ENCODE data around the gene SNED1.

The SNED1 gene

DNA sequence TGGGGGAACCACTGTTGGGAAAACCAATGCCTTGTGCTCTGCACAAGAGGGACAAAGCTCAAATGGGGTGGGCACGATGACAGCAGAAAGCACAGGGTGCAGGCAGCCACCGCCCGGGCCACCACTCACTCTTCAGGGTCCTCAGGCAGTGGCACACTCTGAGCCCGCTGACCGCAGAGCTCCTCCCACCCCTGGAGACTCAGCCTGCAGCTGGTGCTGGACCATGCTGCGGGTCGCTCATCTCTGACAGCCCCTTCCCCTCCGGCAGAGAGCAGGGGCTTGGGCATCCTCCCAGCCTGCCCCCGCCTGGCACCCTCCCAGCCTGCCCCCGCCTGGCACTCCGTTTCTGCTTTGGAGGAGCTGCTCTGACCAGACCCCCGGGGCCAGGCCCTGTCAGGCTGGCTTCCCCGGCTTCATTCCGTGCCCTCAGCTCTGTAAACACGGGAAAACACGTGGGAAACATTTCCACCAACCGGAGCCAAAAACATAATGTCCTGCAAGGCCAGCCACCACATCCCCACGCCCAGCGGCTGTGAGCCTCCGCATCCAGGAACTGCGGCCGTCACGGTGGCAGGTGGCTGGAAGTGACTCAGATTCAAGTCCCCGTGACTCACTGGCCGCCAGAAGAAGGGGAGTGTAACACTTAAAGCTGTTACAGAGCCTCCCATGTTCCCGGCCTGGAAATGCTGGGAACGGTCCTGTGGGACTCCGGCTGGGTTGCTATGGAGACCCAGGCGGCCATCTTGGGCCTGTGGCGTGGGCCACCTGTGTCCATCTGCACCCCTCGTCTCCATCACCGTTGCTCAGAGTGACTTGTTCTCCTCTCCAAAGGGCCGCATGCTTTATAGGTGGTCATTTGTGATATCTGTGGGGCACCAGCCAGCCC, 6.8 kb upstream of the SNED1 start:
- POLR2A ChIA-PET: no interaction called here
- H3K4me3 ChIP-seq (ENCODE audit: low read depth, low read length): no peak overlapping the region
- DNase-seq (ENCODE audit: low read depth, low spot score): peak; percentile 23
- CTCF ChIA-PET: interaction anchor here (1.0 to 1.7 kb wide), 5 partner anchors 8 to 79 kb away, joined by 3 to 6 read pairs (median 5); no protein-coding TSS in a partner anchor
- TF ChIP-seq, protein P1, sequence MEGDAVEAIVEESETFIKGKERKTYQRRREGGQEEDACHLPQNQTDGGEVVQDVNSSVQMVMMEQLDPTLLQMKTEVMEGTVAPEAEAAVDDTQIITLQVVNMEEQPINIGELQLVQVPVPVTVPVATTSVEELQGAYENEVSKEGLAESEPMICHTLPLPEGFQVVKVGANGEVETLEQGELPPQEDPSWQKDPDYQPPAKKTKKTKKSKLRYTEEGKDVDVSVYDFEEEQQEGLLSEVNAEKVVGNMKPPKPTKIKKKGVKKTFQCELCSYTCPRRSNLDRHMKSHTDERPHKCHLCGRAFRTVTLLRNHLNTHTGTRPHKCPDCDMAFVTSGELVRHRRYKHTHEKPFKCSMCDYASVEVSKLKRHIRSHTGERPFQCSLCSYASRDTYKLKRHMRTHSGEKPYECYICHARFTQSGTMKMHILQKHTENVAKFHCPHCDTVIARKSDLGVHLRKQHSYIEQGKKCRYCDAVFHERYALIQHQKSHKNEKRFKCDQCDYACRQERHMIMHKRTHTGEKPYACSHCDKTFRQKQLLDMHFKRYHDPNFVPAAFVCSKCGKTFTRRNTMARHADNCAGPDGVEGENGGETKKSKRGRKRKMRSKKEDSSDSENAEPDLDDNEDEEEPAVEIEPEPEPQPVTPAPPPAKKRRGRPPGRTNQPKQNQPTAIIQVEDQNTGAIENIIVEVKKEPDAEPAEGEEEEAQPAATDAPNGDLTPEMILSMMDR (IDR thresholded peaks at IDR 0.05; ENCODE audit: insufficient read depth, low read length, missing control alignments): no peak

DNA sequence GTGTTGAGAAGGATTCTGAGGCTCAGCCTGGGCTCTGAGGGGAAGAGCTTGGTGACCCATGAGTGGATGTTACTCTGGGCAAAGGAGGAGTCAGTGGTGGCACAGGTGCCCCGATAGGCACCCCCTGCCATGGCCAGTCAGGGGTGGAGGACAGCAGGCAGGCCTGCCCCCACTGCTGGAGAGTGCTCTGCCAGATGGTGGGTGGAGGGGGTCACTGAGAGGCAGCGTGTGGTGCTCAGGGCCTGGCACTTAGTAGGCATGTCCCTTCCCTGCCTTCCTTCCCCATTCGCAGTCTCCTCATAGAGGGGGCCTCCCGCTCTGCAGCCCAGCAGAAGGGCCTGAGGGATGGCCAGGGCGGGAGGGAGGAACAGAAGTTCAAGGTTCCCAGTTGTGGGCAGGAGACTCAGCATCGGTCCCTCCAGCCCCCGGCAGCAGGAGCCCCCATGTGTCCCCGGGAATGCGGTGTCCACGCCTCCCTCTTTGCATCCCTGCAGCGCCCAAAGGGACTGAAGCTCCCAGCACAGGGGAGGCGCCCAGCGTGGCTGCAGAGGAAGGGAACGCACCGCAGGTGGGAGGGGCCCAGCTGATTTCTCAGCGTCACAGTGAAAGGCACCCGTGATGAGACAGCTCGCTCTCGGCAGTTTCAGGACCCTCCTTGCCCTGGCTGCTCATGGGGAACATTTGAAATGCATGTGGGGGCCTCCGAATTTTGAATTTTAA, 5.7 kb upstream of the SNED1 start:
- ChIA-PET POLR2A (no interaction called here), CTCF (interaction anchor here (1.3 kb wide), 1 partner anchor 9 kb away, joined by 5 read pairs; no protein-coding TSS in a partner anchor)
- TF ChIP-seq, protein P1 (IDR thresholded peaks at IDR 0.05; ENCODE audit: insufficient read depth, low read length, missing control alignments): no peak
- no peak overlapping the region for H3K4me3 ChIP-seq (ENCODE audit: low read depth, low read length)
- no peak for DNase-seq (ENCODE audit: low read depth, low spot score)

DNA sequence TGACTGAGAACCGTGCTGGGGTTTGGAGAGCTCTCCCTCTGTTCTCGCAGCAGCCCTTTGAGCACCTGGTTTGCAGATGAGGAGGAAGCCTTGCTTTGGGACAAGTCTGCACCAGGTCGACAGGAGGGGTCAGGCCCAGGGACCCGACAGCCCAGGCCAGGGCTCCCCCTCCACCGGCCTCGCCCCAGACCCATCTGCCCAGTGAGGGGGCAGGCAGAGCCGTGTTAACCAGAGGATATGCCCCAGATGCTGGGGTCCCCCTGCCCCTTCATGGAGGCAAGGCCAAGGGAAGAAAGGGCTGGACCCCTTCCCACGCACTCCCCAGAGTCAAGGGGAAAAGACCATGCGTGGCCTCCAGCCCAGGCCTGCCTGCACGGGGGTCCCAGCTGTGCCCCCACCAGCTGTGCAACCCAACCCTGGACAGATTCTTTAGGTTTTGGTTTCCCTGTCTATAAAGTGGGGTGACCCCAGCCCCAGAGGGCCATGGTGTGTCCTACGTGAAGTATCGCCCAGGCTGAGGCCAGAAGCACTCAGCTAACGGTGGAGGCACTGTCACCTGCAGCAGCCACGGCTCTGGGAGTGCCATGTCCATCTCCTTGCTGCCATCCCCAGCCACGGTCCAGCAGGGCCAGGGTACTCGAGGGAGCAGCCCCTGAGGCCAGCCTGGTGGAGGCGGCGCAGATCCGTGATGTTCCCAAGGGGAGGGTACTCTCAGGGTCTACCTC, 4.8 kb upstream of the SNED1 start:
- DNase-seq (ENCODE audit: low read depth, low spot score): no peak
- TF ChIP-seq, protein P1 (IDR thresholded peaks at IDR 0.05; ENCODE audit: insufficient read depth, low read length, missing control alignments): no peak
- CTCF ChIA-PET: interaction anchor here (1.3 to 1.6 kb wide), 2 partner anchors 10 kb away, joined by 5 read pairs; no protein-coding TSS in a partner anchor
- no peak overlapping the region for H3K4me3 ChIP-seq (ENCODE audit: low read depth, low read length)
- POLR2A ChIA-PET: no interaction called here

DNA sequence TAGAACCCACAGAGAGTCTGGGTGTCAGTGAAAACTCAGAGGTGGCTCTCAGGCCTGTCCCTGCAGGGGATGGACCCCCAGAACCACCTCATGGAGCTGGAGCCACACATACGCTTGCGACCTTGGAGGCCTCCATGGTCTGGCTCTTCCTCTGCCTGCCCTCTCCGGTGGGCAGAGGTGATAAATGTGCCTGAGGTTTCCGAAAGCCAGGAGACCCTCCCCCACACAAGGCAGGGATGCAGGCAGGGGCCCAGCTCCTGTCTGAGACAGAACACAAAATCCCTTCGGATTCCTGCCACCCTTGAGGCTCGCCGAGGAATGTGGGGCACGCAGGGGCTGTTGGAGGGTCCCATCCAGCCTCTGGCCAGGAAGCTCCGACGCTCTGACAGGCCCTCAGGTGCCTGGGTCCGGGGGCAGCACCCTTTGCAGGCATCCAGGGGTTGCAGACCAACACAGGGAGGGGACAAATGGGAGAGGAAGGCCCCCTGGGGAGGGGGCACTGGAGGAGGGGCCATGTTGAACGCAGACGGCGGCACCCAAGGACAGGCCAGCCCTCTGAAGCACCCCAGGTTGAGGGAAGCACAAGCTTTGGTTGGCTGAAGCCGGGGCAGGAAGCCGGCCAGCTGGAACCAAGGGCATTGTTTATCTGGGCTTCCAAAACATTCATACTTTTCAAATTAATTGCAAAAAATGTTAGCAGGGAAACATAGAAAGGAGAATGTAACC, 4.1 kb upstream of the SNED1 start:
- ChIA-PET POLR2A (no interaction called here), CTCF (interaction anchor here (1.6 kb wide), 1 partner anchor 10 kb away, joined by 5 read pairs; no protein-coding TSS in a partner anchor)
- TF ChIP-seq, protein P1 (IDR thresholded peaks at IDR 0.05; ENCODE audit: insufficient read depth, low read length, missing control alignments): no peak
- H3K4me3 ChIP-seq (ENCODE audit: low read depth, low read length): no peak overlapping the region
- DNase-seq (ENCODE audit: low read depth, low spot score): no peak

DNA sequence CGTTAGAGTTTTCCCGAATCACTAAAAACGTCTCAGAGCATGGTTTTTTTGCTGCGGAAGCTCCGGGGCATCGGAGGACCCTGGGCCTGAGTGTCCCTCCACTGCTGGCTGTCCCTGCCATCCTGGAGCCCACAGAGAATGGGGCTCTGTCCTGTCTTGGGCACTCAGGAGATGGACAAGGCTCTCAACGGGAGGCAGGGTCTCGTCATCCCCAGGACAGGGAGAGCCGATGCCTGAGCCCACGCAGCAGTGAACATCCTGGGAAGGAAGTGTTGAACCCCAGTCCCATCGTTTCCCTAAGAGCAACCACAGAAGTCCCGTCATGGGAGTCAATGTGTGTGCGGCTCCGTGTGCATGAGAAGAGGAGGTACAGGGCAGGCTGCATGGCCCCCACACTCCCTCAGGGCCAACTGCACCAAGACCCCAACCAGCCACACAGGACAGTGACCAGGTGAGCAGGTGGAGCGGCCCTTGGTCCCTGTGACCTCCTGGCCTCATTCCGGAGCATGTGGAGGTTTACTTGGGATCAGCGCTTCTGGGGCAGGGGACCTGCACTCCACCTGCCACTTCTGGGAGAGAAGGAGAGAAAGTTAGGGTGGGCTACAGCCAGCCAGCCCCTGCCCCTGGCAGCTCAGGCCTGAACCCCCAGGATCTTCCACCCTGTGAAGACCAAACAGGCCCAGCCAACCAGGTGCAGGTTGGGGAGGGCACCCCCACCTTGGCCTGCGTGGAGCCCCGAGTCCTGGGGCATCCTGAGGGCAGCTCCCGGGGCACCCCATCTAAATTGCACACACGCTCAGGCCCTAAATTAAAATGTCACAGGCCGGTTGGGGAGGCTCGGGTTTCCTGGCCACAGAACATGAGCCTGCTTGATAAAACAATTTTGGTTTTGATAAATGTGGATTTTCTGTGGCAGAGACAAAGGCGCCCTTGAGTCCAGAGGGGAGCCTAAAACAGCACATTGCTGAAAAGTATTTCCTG, 3.1 kb upstream of the SNED1 start:
- no peak for DNase-seq (ENCODE audit: low read depth, low spot score)
- no peak overlapping the region for H3K4me3 ChIP-seq (ENCODE audit: low read depth, low read length)
- CTCF ChIA-PET: interaction anchor here (1.6 kb wide), 1 partner anchor 11 kb away, joined by 5 read pairs; no protein-coding TSS in a partner anchor
- POLR2A ChIA-PET: interaction anchor here (0.6 kb wide), 1 partner anchor 15 kb away, joined by 4 read pairs; no protein-coding TSS in a partner anchor
- TF ChIP-seq, protein P1 (IDR thresholded peaks at IDR 0.05; ENCODE audit: insufficient read depth, low read length, missing control alignments): no peak
